K562 (cell line): ENCODE results near the gene NOTCH3. TPM values are rescaled to one million over a fixed set of nuclear protein-coding genes. Genes with fewer than 3 reads are reported as not detected.

Experiments used
- BCOR ChIP-seq: fragments of 450-650 bp; IDR thresholded peaks from 2 replicates; pipeline ENCODE4 v1.6.1; 2016
- CBX5 ChIP-seq: IDR thresholded peaks from 2 replicates; pipeline ENCODE4 v1.6.1; 2014; ENCODE audit warnings: low read depth, borderline replicate concordance
- CEBPZ ChIP-seq: fragments of 150-350 bp; IDR thresholded peaks from 2 replicates; pipeline ENCODE4 v1.6.1; 2014; ENCODE audit warnings: low read depth, mild to moderate bottlenecking, low read length, borderline replicate concordance
- CGGBP1 ChIP-seq: fragments of 250-450 bp; sonication (Bioruptor Pico); IDR thresholded peaks from 2 replicates; pipeline ENCODE4 v1.9.0; 2021; ENCODE audit warnings: mild to moderate bottlenecking
- E2F6 ChIP-seq, 2 experiments: IDR thresholded peaks; 2 replicates each; pipeline ENCODE4 v1.6.1; 2011; ENCODE audit warnings: borderline replicate concordance in 1 of 2, control low read depth in 1 of 2, low read depth in 1 of 2, low read length in 1 of 2, mild to moderate bottlenecking in 1 of 2, mixed read lengths in 1 of 2, moderate library complexity in 1 of 2; ENCODE audit not compliant: insufficient read depth in 1 of 2, insufficient read length in 1 of 2, poor library complexity in 1 of 2, severe bottlenecking in 1 of 2; ENCODE audit errors: extremely low read depth in 1 of 2
- E4F1 ChIP-seq: fragments of 250-450 bp; sonication (Bioruptor Pico); IDR thresholded peaks from 2 replicates; pipeline ENCODE4 v1.5.0; 2021; ENCODE audit warnings: mild to moderate bottlenecking, borderline replicate concordance
- HIVEP1 ChIP-seq: fragments of 250-450 bp; sonication (Bioruptor Pico); IDR thresholded peaks from 2 replicates; pipeline ENCODE4 v1.4.0; 2020; ENCODE audit warnings: mild to moderate bottlenecking
- KDM1A ChIP-seq, 2 experiments: fragments of 450-650 bp; IDR thresholded peaks; 2 replicates each; pipeline ENCODE4 v1.6.1; 2016; ENCODE audit warnings: mild to moderate bottlenecking in 2 of 2
- NCOA6 ChIP-seq: fragments of 450-650 bp; IDR thresholded peaks from 2 replicates; pipeline ENCODE4 v1.6.1; 2017; ENCODE audit warnings: mild to moderate bottlenecking
- NONO ChIP-seq, 2 experiments: fragments of 200-400 bp in 1 of 2; fragments of 450-650 bp in 1 of 2; formaldehyde crosslinking in 1 of 2; IDR thresholded peaks; 2 replicates each; pipeline ENCODE4 v1.6.1; 2017; ENCODE audit warnings: low read depth in 2 of 2, mild to moderate bottlenecking in 2 of 2, moderate library complexity in 2 of 2, low read length in 1 of 2
- RBFOX2 ChIP-seq: fragments of 200-400 bp; formaldehyde crosslinking; IDR thresholded peaks from 2 replicates; pipeline ENCODE4 v1.6.1; 2017; ENCODE audit warnings: low read depth, mild to moderate bottlenecking, low read length, moderate library complexity
- RBM25 ChIP-seq: fragments of 200-400 bp; formaldehyde crosslinking; IDR thresholded peaks from 2 replicates; pipeline ENCODE4 v1.6.1; 2018; ENCODE audit warnings: low read length, low read depth, moderate library complexity; ENCODE audit not compliant: severe bottlenecking
- TRIM28 ChIP-seq: fragments of 450-650 bp; IDR thresholded peaks from 2 replicates; pipeline ENCODE4 v1.6.1; 2017
- WHSC1 ChIP-seq: IDR thresholded peaks from one replicate; pipeline ENCODE4 v1.6.1; 2012; ENCODE audit warnings: low read length, control low read depth, inconsistent platforms
- ZNF224 ChIP-seq: sonication (generic); formaldehyde crosslinking; IDR thresholded peaks from 2 replicates; pipeline ENCODE4 v1.8.0; 2022; ENCODE audit warnings: mild to moderate bottlenecking, missing genetic modification reagents
- polyA plus RNA-seq, 8 experiments: library from polyadenylated mRNA; depleted of rRNA in 4 of 8; stranded (reverse) in 5 of 8; unstranded in 3 of 8; fragments of >200 nt; fragmentation: Nextera tagmentation in 2 of 8; fragmentation: Illumina TruSeq in 1 of 8; extraction: Ambion mirVana in 2 of 8; extraction: Trizol in 1 of 8; gene quantifications; 2 replicates each; pipeline versions ENCODE4 v1.2.1 to v1.2.3, GENCODE V29; 2011 to 2014; ENCODE audit warnings: inconsistent platforms in 1 of 8, missing spikeins in 1 of 8
- total RNA-seq, 7 experiments: library from RNA; depleted of rRNA in 6 of 7; stranded (reverse); fragments of >200 nt in 6 of 7; fragmentation: Illumina TruSeq in 2 of 7; extraction: Trizol in 2 of 7; gene quantifications; 2 replicates each; pipeline versions ENCODE4 v1.2.1 to v1.2.3, GENCODE V29; 2011 to 2021; ENCODE audit warnings: low replicate concordance in 1 of 7
- TF ChIP-seq, protein P1 (sequence below): fragments of 450-650 bp; conservative IDR thresholded peaks from 2 replicates; pipeline ENCODE4 v1.6.1; 2016; ENCODE audit warnings: missing genetic modification characterization, low read depth, mild to moderate bottlenecking, missing compliant biosample characterization, moderate library complexity
- TF ChIP-seq, protein P2 (sequence below): sonication (generic); formaldehyde crosslinking; IDR thresholded peaks from 2 replicates; pipeline ENCODE4 v1.8.1; 2023; ENCODE audit warnings: mild to moderate bottlenecking, missing genetic modification reagents

The NOTCH3 gene
- total and polyA plus RNA-seq, 9 of the 15 experiments (the other 6 are each of a cell fraction or from before 2014, with no cell fraction given): under 0.01 to 1.2 (median 0.16) TPM

DNA sequence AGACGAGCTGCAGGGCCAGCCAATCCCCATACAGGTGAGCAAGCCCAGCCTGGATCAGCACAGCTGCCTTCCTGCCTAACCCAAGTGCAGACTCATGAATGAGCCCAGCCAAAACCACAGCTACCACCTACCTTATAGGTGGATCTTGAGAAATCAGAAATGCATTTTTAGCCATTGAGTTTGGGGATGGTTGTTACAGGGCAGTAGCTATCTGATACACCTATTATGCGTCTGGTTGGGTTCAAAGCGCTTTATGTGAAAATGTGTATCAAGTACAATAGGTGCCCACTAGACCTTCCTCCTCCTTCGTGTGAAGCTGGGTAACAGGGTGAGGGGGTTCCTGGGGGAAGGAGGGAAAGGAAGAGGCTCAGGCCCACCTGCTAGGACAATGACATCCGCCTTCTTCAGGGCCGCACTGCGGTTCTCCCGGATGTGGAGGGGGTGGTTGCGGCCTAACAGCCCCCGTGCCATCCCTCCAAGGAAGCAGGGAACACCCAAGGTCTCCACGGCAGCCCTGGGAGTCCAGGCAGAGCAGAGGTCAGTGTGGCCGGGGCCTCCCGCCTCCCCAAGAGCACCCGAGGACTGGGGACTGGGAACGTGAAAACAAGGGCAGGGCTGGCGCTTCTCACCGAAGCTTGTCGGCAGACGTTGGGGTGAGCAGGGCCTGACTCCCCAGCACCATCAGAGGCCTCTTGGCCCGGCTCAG lies 81.9 kb downstream of the NOTCH3 start (continued):
- TF ChIP-seq CEBPZ: no peak
- TF ChIP-seq, protein P1, sequence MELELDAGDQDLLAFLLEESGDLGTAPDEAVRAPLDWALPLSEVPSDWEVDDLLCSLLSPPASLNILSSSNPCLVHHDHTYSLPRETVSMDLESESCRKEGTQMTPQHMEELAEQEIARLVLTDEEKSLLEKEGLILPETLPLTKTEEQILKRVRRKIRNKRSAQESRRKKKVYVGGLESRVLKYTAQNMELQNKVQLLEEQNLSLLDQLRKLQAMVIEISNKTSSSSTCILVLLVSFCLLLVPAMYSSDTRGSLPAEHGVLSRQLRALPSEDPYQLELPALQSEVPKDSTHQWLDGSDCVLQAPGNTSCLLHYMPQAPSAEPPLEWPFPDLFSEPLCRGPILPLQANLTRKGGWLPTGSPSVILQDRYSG: no peak
- TF ChIP-seq BCOR: peak; percentile 86
- TF ChIP-seq KDM1A (IDR thresholded peaks at IDR 0.05): peak; percentile 19 to 63; a peak in 2 of 4 replicates
- no peak for TF ChIP-seq CGGBP1
- peak; percentile 83 for TF ChIP-seq RBM25
- no peak for TF ChIP-seq E2F6 (IDR thresholded peaks at IDR 0.05; ENCODE audit: borderline replicate concordance in 1 of 2, extremely low read depth in 1 of 2, insufficient read depth in 1 of 2, insufficient read length in 1 of 2, low read depth in 1 of 2, low read length in 1 of 2, poor library complexity in 1 of 2, severe bottlenecking in 1 of 2)
- peak; percentile 63; the same call in 1 of the 2 replicates for TF ChIP-seq TRIM28
- no peak for TF ChIP-seq NONO (IDR thresholded peaks at IDR 0.05; ENCODE audit: low read depth in 2 of 2, low read length in 1 of 2)
- TF ChIP-seq NCOA6: no peak
- TF ChIP-seq RBFOX2: peak; percentile 15; the same call in 1 of the 2 replicates
- TF ChIP-seq ZNF224 (CRISPR knock-in tag): no peak
- no peak for TF ChIP-seq CBX5
- TF ChIP-seq E4F1 (CRISPR knock-in tag): no peak
- TF ChIP-seq, protein P2, sequence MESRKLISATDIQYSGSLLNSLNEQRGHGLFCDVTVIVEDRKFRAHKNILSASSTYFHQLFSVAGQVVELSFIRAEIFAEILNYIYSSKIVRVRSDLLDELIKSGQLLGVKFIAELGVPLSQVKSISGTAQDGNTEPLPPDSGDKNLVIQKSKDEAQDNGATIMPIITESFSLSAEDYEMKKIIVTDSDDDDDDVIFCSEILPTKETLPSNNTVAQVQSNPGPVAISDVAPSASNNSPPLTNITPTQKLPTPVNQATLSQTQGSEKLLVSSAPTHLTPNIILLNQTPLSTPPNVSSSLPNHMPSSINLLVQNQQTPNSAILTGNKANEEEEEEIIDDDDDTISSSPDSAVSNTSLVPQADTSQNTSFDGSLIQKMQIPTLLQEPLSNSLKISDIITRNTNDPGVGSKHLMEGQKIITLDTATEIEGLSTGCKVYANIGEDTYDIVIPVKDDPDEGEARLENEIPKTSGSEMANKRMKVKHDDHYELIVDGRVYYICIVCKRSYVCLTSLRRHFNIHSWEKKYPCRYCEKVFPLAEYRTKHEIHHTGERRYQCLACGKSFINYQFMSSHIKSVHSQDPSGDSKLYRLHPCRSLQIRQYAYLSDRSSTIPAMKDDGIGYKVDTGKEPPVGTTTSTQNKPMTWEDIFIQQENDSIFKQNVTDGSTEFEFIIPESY (CRISPR knock-in tag): peak; percentile 96
- TF ChIP-seq HIVEP1: no peak
- no peak for TF ChIP-seq WHSC1
